K562 (cell line): ENCODE measurements around the gene ZSCAN2. TPM values are rescaled to one million over a fixed set of nuclear protein-coding genes. Genes with fewer than 3 reads are reported as not detected.

Experiments used
- AFF4 ChIP-seq: sonication (generic); formaldehyde crosslinking; IDR thresholded peaks from 2 replicates; pipeline ENCODE4 v1.8.0; 2023; ENCODE audit warnings: mild to moderate bottlenecking, missing genetic modification reagents
- ARID4B ChIP-seq: sonication (generic); formaldehyde crosslinking; IDR thresholded peaks from 2 replicates; pipeline ENCODE4 v1.8.0; 2022; ENCODE audit warnings: mild to moderate bottlenecking, missing genetic modification reagents
- CBX1 ChIP-seq: sonication (generic); IDR thresholded peaks from 2 replicates; pipeline ENCODE4 v1.6.1; 2016; ENCODE audit warnings: antibody characterized with exemption, low read depth, mild to moderate bottlenecking
- CC2D1A ChIP-seq: fragments of 450-650 bp; IDR thresholded peaks from 2 replicates; pipeline ENCODE4 v1.6.1; 2017; ENCODE audit warnings: mild to moderate bottlenecking
- GTF2E2 ChIP-seq: fragments of 200-800 bp; sonication (Bioruptor generic); IDR thresholded peaks from 2 replicates; pipeline ENCODE4 v1.6.1; 2016; ENCODE audit warnings: missing genetic modification characterization, missing compliant biosample characterization
- PPARD ChIP-seq: fragments of 250-450 bp; sonication (Bioruptor Pico); IDR thresholded peaks from 2 replicates; pipeline ENCODE4 v1.8.0; 2022; ENCODE audit warnings: inconsistent platforms, mild to moderate bottlenecking, moderate library complexity
- RERE ChIP-seq: sonication (generic); formaldehyde crosslinking; IDR thresholded peaks from 2 replicates; pipeline ENCODE4 v1.8.0; 2023; ENCODE audit warnings: missing genetic modification reagents, mild to moderate bottlenecking, borderline replicate concordance
- SIX5 ChIP-seq, 2 experiments: IDR thresholded peaks; 2 replicates each; pipeline ENCODE4 v1.6.1; 2011; ENCODE audit warnings: low read length in 2 of 2, borderline replicate concordance in 1 of 2, low read depth in 1 of 2, mild to moderate bottlenecking in 1 of 2, moderate library complexity in 1 of 2; ENCODE audit not compliant: insufficient read depth in 1 of 2
- YY1 ChIP-seq, 3 experiments: IDR thresholded peaks; 2 replicates each; pipeline ENCODE4 v1.6.1; 2011; ENCODE audit warnings: low read length in 2 of 3, mild to moderate bottlenecking in 2 of 3, moderate library complexity in 2 of 3, borderline replicate concordance in 1 of 3, control low read depth in 1 of 3, low read depth in 1 of 3; ENCODE audit not compliant: insufficient read depth in 3 of 3, insufficient replicate concordance in 2 of 3, control insufficient read depth in 1 of 3, insufficient read length in 1 of 3; ENCODE audit errors: extremely low read depth in 1 of 3
- ZFX ChIP-seq: sonication (generic); formaldehyde crosslinking; IDR thresholded peaks from 2 replicates; pipeline ENCODE4 v1.8.0; 2022; ENCODE audit warnings: mild to moderate bottlenecking, missing genetic modification reagents, moderate library complexity
- ZNF175 ChIP-seq: fragments of 200-800 bp; sonication (Bioruptor generic); IDR thresholded peaks from 2 replicates; pipeline ENCODE4 v1.6.1; 2016; ENCODE audit warnings: low read depth, mild to moderate bottlenecking, missing genetic modification characterization, missing compliant biosample characterization
- ZNF384 ChIP-seq: IDR thresholded peaks from 2 replicates; pipeline ENCODE4 v1.6.1; 2012; ENCODE audit warnings: low read depth, low read length, improper control_type of control experiment
- polyA plus RNA-seq, 8 experiments: library from polyadenylated mRNA; depleted of rRNA in 4 of 8; stranded (reverse) in 5 of 8; unstranded in 3 of 8; fragments of >200 nt; fragmentation: Nextera tagmentation in 2 of 8; fragmentation: Illumina TruSeq in 1 of 8; extraction: Ambion mirVana in 2 of 8; extraction: Trizol in 1 of 8; gene quantifications; 2 replicates each; pipeline versions ENCODE4 v1.2.1 to v1.2.3, GENCODE V29; 2011 to 2014; ENCODE audit warnings: inconsistent platforms in 1 of 8, missing spikeins in 1 of 8
- total RNA-seq, 7 experiments: library from RNA; depleted of rRNA in 6 of 7; stranded (reverse); fragments of >200 nt in 6 of 7; fragmentation: Illumina TruSeq in 2 of 7; extraction: Trizol in 2 of 7; gene quantifications; 2 replicates each; pipeline versions ENCODE4 v1.2.1 to v1.2.3, GENCODE V29; 2011 to 2021; ENCODE audit warnings: low replicate concordance in 1 of 7

ZSCAN2 gene
- total and polyA plus RNA-seq, 9 of the 15 experiments (the other 6 are each of a cell fraction or from before 2014, with no cell fraction given), result 1.7 to 14.2 (median 6.6) TPM

GRCh38 chr15:84570164-84570735, 30.6 kb upstream of the ZSCAN2 start (continued):
- TF ChIP-seq RERE (CRISPR knock-in tag), result no peak
- TF ChIP-seq PPARD (CRISPR knock-in tag), result no peak
- TF ChIP-seq ZNF384, result no peak
- no peak for TF ChIP-seq CC2D1A
- TF ChIP-seq AFF4 (CRISPR knock-in tag), result peak; percentile 21; the same call in 1 of the 2 replicates
- peak; percentile 97 for TF ChIP-seq ZFX
- peak; percentile 38; the same call in 1 of the 2 replicates for TF ChIP-seq CBX1
- peak in 2 of 3 experiments; percentile 26 to 73 for TF ChIP-seq YY1 (IDR thresholded peaks at IDR 0.05; ENCODE audit: borderline replicate concordance in 1 of 3, control insufficient read depth in 1 of 3, extremely low read depth in 1 of 3, insufficient read depth in 3 of 3, insufficient read length in 1 of 3, insufficient replicate concordance in 2 of 3, low read depth in 1 of 3, low read length in 2 of 3)
- no peak for TF ChIP-seq SIX5 (IDR thresholded peaks at IDR 0.05; ENCODE audit: borderline replicate concordance in 1 of 2, insufficient read depth in 1 of 2, low read depth in 1 of 2, low read length in 2 of 2)
- TF ChIP-seq ARID4B (CRISPR knock-in tag), result peak; percentile 56; the same call in 1 of the 2 replicates
- 0 out of 2 replicates have a peak, but pooled peaks have one; percentile 18 for TF ChIP-seq ZNF175 (CRISPR knock-in tag)
- no peak for TF ChIP-seq GTF2E2
